Measurements from ENCODE around the gene MARCHF10.

DNA sequence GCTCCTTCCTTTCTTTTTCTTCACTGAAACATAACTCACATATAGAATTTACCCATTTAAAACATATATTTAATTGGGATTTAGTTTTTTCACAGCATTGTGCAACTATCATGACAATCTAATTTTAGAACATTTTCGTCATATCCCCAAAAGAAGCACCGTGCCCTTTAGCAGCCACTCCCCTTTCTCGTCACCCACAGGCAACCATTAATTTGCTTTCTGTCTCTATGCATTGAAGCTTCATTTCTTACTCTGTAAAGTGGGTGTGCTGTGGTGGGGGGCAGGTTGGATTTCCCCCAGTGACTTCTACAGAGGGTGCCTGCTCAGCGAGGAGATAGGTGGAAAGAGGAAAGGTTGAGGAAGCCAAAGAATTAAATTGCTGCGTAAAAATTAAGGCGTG is 144.8 kb downstream of the MARCHF10 start:
- TF ChIP-seq CTCF (IDR thresholded peaks at IDR 0.05) (no peak), POLR2AphosphoS5 (IDR thresholded peaks at IDR 0.05; ENCODE audit: low read depth, low read length) (no peak), SIN3A (IDR thresholded peaks at IDR 0.05; ENCODE audit: borderline replicate concordance, insufficient read depth, low read depth, low read length) (no peak), REST (IDR thresholded peaks at IDR 0.05; ENCODE audit: insufficient read depth in 1 of 2, low read depth in 2 of 2, low read length in 1 of 2) (no peak)

Data from Panc1 (cell line).